Loucy (cell line): ENCODE results near the gene UCK2.

Source experiments
- H2AFZ ChIP-seq: fragments of 200-600 bp; sonication (generic); 2 replicates; pipeline ENCODE4 v1.6.0; 2016; ENCODE audit warnings: antibody characterized with exemption, mild to moderate bottlenecking, low read length, moderate library complexity
- H3F3A ChIP-seq: fragments of 200-600 bp; 2 replicates; pipeline ENCODE4 v1.6.0; 2016; ENCODE audit warnings: antibody characterized with exemption, low read depth, mild to moderate bottlenecking
- H3K27me3 ChIP-seq: fragments of 200-600 bp; sonication (generic); 2 replicates; pipeline ENCODE4 v1.6.1; 2014; ENCODE audit warnings: low read length, mild to moderate bottlenecking; ENCODE audit not compliant: insufficient read depth, poor library complexity, severe bottlenecking
- H3K36me3 ChIP-seq: fragments of 200-600 bp; sonication (generic); 2 replicates; pipeline ENCODE4 v1.6.1; 2016; ENCODE audit warnings: low read length; ENCODE audit not compliant: insufficient read depth
- H3K4me1 ChIP-seq: fragments of 200-600 bp; sonication (generic); 2 replicates; pipeline ENCODE4 v1.5.1; 2014; ENCODE audit warnings: low read length, mild to moderate bottlenecking; ENCODE audit not compliant: insufficient read depth, poor library complexity, severe bottlenecking
- H3K4me2 ChIP-seq: fragments of 200-600 bp; sonication (generic); 2 replicates; pipeline ENCODE4 v1.6.0; 2014; ENCODE audit warnings: antibody characterized with exemption, low read length, low read depth, mild to moderate bottlenecking; ENCODE audit not compliant: poor library complexity, severe bottlenecking
- H3K4me3 ChIP-seq: fragments of 200-600 bp; sonication (generic); 2 replicates; pipeline ENCODE4 v1.5.1; 2014; ENCODE audit warnings: low read length, mild to moderate bottlenecking, mixed read lengths; ENCODE audit not compliant: poor library complexity, severe bottlenecking
- H3K79me2 ChIP-seq: fragments of 200-600 bp; sonication (generic); 2 replicates; pipeline ENCODE4 v1.6.1; 2014; ENCODE audit warnings: low read length; ENCODE audit not compliant: insufficient read depth
- H3K9ac ChIP-seq: fragments of 200-600 bp; sonication (generic); 2 replicates; pipeline ENCODE4 v1.6.0; 2014; ENCODE audit warnings: mild to moderate bottlenecking, low read depth, low read length, moderate library complexity; ENCODE audit not compliant: poor library complexity, severe bottlenecking
- H3K9me2 ChIP-seq: fragments of 200-600 bp; sonication (generic); replicated peaks from 2 replicates; pipeline ENCODE4 v1.6.1; 2016; ENCODE audit warnings: low read depth, low read length, mixed read lengths
- H3K9me3 ChIP-seq: fragments of 200-600 bp; sonication (generic); 2 replicates; pipeline ENCODE4 v1.6.1; 2014; ENCODE audit warnings: mild to moderate bottlenecking, antibody characterized with exemption, low read length, low read depth; ENCODE audit not compliant: insufficient read depth
- H4K20me1 ChIP-seq: fragments of 200-600 bp; sonication (generic); 2 replicates; pipeline ENCODE4 v1.6.0; 2014; ENCODE audit warnings: antibody characterized with exemption, low read length, mild to moderate bottlenecking; ENCODE audit not compliant: insufficient read depth, poor library complexity, severe bottlenecking
- EZH2phosphoT487 ChIP-seq: fragments of 200-600 bp; IDR thresholded peaks from 2 replicates; pipeline ENCODE4 v1.6.1; 2018; ENCODE audit warnings: antibody characterized with exemption, mild to moderate bottlenecking, moderate library complexity, borderline replicate concordance
- TF ChIP-seq, protein P1 (sequence below): fragments of 200-600 bp; sonication (generic); conservative IDR thresholded peaks from 2 replicates; pipeline ENCODE4 v1.5.1; 2014; ENCODE audit warnings: mild to moderate bottlenecking, antibody characterized with exemption, low read length

The UCK2 gene

DNA sequence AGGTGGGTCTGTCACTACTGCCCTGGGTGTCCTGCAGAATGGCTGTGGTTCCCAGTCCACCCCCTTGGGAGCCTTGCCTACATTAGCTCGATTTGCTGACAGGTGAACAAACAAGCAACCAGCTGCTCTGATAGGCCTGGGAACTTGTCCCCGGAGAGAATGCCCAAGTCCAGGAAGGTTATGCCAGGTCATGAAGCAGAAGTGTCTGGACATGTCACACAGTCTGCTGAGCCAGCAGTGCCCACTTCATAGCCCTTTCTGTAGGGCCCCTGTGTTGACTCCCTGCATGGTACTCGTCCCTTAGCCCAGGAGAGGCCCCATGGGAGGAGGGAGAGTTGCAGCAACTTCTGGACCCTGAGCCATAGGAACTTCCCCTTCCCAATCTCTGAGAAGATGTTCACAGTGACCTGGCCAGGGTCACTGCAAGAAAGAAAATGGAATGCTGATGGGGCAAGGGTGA lies 31.0 kb downstream of the UCK2 start:
- Histone ChIP-seq H4K20me1 (peaks cover 89% of the 10 kb centered on the region), H2AFZ (no peak overlapping the region), H3F3A (no peaks in the 10 kb centered on the region), H3K4me1 (peaks cover 83% of the 10 kb centered on the region), H3K4me2 (no peak overlapping the region), H3K4me3 (no peak overlapping the region), H3K79me2 (peaks cover 98% of the 10 kb centered on the region), H3K36me3 (no peaks in the 10 kb centered on the region), H3K9ac (no peak overlapping the region), H3K9me2 (no peaks in the 10 kb centered on the region), H3K27me3 (no peaks in the 10 kb centered on the region), H3K9me3 (no peaks in the 10 kb centered on the region)
- no peak for TF ChIP-seq EZH2phosphoT487
- TF ChIP-seq, protein P1, sequence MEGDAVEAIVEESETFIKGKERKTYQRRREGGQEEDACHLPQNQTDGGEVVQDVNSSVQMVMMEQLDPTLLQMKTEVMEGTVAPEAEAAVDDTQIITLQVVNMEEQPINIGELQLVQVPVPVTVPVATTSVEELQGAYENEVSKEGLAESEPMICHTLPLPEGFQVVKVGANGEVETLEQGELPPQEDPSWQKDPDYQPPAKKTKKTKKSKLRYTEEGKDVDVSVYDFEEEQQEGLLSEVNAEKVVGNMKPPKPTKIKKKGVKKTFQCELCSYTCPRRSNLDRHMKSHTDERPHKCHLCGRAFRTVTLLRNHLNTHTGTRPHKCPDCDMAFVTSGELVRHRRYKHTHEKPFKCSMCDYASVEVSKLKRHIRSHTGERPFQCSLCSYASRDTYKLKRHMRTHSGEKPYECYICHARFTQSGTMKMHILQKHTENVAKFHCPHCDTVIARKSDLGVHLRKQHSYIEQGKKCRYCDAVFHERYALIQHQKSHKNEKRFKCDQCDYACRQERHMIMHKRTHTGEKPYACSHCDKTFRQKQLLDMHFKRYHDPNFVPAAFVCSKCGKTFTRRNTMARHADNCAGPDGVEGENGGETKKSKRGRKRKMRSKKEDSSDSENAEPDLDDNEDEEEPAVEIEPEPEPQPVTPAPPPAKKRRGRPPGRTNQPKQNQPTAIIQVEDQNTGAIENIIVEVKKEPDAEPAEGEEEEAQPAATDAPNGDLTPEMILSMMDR: no peak

DNA sequence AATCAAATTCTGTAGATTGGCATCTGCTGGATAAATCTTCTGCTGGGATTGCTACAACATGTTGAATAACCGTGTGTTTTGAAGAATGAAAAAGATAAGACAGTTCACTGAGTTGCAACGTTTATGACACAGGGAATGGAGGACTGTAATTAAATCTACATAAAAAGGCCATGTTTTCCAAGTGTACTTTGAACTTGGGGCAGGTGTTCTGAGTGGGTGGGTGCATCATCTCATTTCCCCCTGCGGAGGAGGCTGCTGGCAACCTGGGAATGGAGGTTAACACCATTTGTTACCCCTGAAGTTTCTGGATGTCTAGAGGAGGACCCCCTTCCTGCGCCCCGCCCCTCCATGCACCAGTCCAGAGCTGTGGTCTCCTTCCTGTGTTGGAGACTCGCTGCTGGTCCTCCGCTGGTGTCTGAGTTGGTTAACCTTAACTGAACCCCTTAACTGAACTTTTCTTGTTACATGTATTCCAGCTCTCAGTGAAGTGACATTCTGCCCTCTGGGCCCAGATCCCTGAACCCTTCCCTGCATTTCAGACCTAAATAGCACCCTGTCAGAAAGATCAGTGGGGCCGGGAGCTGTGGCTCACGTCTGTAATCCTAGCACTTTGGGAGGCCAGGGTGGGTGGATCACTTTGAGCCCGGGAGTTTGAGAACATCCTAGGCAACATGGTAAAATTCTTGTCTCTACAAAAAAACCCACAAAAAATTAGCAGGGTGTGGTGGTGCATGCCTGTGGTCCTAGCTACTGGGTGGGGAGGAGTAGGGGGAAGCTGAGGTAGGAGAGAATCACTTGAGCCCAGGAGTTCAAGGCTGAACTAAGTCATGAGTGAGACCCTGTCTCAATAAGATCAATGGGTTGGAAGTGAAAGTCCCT lies 31.8 kb downstream of the UCK2 start:
- Histone ChIP-seq H3F3A (no peaks in the 10 kb centered on the region), H3K27me3 (no peaks in the 10 kb centered on the region), H3K36me3 (no peaks in the 10 kb centered on the region), H3K4me2 (no peak overlapping the region), H3K4me1 (peaks cover 77% of the 10 kb centered on the region), H3K9me3 (no peaks in the 10 kb centered on the region), H4K20me1 (peaks cover 89% of the 10 kb centered on the region), H3K4me3 (no peak overlapping the region), H2AFZ (no peak overlapping the region), H3K9me2 (no peaks in the 10 kb centered on the region), H3K79me2 (peaks cover 98% of the 10 kb centered on the region), H3K9ac (no peak overlapping the region)
- no peak for TF ChIP-seq EZH2phosphoT487
- TF ChIP-seq, protein P1: no peak

DNA sequence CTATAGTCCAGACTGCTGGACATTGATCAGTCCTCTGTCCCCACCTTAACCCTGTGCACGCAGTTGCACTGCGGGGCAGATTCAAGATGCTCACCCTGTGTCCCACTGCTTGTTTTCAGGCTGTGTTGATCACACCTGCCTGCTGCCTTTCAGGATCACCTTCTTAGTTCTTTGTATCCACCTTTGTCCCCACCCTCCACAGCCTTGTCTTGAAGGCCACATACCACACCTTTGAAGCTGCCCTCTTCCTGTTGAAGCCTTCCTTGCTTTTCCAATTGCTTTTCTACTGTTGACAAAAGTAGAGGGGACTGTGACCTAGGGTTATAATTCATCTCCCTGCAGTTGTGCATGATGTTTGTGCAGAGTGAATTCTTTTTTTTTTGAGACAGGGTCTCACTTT lies 32.7 kb downstream of the UCK2 start:
- H4K20me1 ChIP-seq: peaks cover 88% of the 10 kb centered on the region
- H3K27me3 ChIP-seq: no peaks in the 10 kb centered on the region
- H2AFZ ChIP-seq: no peak overlapping the region
- peaks cover 73% of the 10 kb centered on the region for H3K4me1 ChIP-seq
- no peak overlapping the region for H3K4me2 ChIP-seq
- H3K36me3 ChIP-seq: 0 out of 2 replicates have a peak, but pooled peaks cover 5% of the 10 kb centered on the region
- peaks cover 98% of the 10 kb centered on the region for H3K79me2 ChIP-seq
- H3K4me3 ChIP-seq: no peak overlapping the region
- H3K9me3 ChIP-seq: no peaks in the 10 kb centered on the region
- H3K9ac ChIP-seq: no peak overlapping the region
- H3F3A ChIP-seq: no peaks in the 10 kb centered on the region
- TF ChIP-seq, protein P1: no peak
- TF ChIP-seq EZH2phosphoT487: no peak
- no peaks in the 10 kb centered on the region for H3K9me2 ChIP-seq
